Mucosa of stomach (tissue), 1 donor: ENCODE measurements around the gene MED9.

Experiments used
- H3K27me3 ChIP-seq: one replicate; pipeline ENCODE4 v1.7.0; 2013; ENCODE audit warnings: mild to moderate bottlenecking, low read length; ENCODE audit not compliant: control insufficient read depth, insufficient read depth
- H3K36me3 ChIP-seq: one replicate; pipeline ENCODE4 v1.7.0; 2013; ENCODE audit warnings: low read length; ENCODE audit not compliant: control insufficient read depth, insufficient read depth
- H3K4me1 ChIP-seq: one replicate; pipeline ENCODE4 v1.7.0; 2013; ENCODE audit warnings: mild to moderate bottlenecking, low read length; ENCODE audit not compliant: control insufficient read depth, insufficient read depth
- H3K4me3 ChIP-seq: one replicate; pipeline ENCODE4 v1.7.0; 2013; ENCODE audit warnings: low read length
- H3K9ac ChIP-seq: one replicate; pipeline ENCODE4 v1.7.0; 2013; ENCODE audit warnings: mild to moderate bottlenecking, low read length, moderate library complexity
- H3K9me3 ChIP-seq: one replicate; pipeline ENCODE4 v1.7.0; 2013; ENCODE audit warnings: mild to moderate bottlenecking, low read length, moderate library complexity; ENCODE audit not compliant: control insufficient read depth
- donor health status: Pancreatic carcinoma.

MED9 gene

DNA sequence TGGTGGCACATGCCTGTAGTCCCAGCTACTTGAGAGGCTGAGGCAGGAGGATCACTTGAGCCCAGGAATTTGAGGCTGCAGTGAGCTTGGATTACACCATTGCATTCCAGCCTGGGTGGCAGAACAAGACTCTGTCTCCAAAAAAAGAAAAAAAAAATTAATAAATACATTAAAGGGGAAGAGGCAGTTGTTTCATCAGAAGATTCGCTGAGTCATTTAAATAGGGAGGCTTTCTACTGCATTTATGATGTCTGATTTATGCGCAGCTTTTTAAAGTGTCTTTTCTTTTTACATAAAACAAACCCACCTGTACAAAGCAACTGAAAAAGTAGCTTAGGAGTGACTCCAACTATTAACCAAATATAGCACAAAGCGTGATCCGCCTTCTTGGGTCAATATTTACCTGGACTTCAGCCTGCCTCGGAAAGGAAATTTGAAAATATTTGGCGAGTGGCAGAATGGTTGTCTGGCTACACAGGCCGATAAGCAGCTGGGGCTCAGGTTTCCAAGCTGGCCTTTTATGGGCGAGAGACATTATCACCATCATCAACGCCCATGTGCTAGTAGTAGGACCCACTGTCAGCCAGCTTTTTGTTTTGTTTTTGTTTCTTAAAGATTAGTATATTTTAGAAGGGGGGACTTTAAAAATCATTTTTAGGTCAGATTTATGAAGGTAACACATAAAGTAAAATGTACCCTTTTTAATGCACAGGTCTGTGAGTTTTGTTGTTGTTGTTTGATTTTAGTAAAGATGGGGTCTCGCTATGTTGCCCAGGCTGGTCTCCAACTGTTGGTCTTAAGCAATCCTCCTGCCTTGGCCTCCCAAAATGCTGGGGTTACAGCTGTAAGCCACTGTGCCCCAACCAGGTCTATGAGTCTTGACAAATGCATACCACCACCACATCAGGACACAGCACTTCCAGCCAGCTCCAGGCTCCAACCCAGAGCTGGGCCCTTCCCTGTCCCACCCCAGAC lies 61.9 kb downstream of the MED9 start:
- H3K4me1 ChIP-seq, result peaks cover 53% of the 10 kb centered on the region

DNA sequence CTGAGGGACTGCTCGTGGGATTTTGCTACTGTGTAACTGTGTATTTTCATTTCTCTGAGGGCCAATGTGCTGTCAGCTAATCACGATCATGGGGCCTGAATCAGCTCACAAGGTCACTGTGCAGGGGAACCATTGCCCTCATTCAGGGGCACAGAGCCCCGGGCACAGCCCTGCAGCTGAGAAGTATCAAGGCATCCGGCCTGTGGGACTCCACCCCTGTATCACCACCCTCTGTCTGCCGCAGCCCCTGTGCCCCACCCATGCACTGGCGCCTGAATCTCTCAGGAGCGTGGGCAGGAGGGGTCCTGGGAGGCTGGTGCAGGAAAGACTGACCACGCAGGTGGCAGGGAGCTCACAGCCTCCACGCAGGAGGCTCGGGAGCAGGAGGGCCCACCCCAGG lies 62.8 kb downstream of the MED9 start:
- H3K4me3 ChIP-seq, result no peak overlapping the region
- no peaks in the 10 kb centered on the region for H3K36me3 ChIP-seq
- peaks cover 52% of the 10 kb centered on the region for H3K4me1 ChIP-seq
- H3K9ac ChIP-seq, result peak overlapping the region; percentile 24
- no peaks in the 10 kb centered on the region for H3K27me3 ChIP-seq
- H3K9me3 ChIP-seq, result no peaks in the 10 kb centered on the region

More for the DNA sequence above, 61.9 kb downstream of the MED9 start:
- Histone ChIP-seq H3K9me3 (no peaks in the 10 kb centered on the region), H3K27me3 (no peaks in the 10 kb centered on the region), H3K4me3 (no peak overlapping the region), H3K36me3 (no peaks in the 10 kb centered on the region), H3K9ac (peak overlapping the region; percentile 24)

DNA sequence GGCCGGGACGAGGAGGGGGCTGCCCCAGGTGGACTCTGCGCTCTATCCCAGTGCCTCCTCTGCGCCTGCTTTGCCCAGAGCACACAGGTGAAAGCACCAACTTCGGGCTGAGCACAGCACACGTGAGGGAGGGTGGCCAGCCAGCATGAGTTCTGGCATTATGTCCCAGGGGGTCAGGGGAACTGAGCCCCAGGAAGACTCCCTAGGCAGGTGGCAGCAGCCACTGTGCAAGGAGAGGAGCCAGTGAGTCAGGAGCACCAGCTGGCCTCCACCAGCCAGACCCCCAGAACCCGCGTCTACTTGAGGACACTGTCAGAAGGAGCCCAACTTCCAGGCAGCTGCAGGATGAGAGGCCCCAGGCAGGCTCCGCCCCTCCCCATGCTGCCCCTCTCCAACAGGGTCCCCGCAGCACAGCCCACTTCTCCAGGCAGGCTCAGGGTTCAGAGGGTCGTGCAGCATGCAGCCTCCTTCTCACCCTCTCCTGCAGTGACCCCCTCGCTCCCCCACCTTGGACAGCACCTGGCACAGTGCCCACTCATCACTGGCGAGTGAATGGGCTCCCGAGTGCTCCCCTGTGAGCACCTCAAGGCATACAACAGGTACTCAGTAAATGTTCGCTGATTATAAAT lies 63.6 kb downstream of the MED9 start:
- Histone ChIP-seq H3K36me3 (no peaks in the 10 kb centered on the region), H3K4me1 (peaks cover 52% of the 10 kb centered on the region), H3K4me3 (no peak overlapping the region), H3K9me3 (no peaks in the 10 kb centered on the region), H3K27me3 (no peaks in the 10 kb centered on the region), H3K9ac (no peak overlapping the region)

- no peaks in the 10 kb centered on the region for H3K9me3 ChIP-seq
- no peaks in the 10 kb centered on the region for H3K36me3 ChIP-seq
- no peaks in the 10 kb centered on the region for H3K27me3 ChIP-seq
- H3K4me3 ChIP-seq, result no peak overlapping the region
- no peak overlapping the region for H3K9ac ChIP-seq
- H3K4me1 ChIP-seq, result peaks cover 47% of the 10 kb centered on the region
Observed at GRCh38 chr17:17540935-17541639, 64.3 kb downstream of the MED9 start.

GRCh38 chr17:17541640-17542001 lies 64.8 kb downstream of the MED9 start:
- H3K9me3 ChIP-seq, result no peaks in the 10 kb centered on the region
- H3K36me3 ChIP-seq, result no peaks in the 10 kb centered on the region
- H3K27me3 ChIP-seq, result no peaks in the 10 kb centered on the region
- no peak overlapping the region for H3K4me3 ChIP-seq
- peaks cover 42% of the 10 kb centered on the region for H3K4me1 ChIP-seq
- no peak overlapping the region for H3K9ac ChIP-seq
